Pons (tissue), 1 donor: ENCODE measurements around the gene TPI1.

Source experiments
- DNase-seq: peaks from one replicate; pipeline ENCODE4 v3.0.0-alpha.2; 2016; ENCODE audit warnings: low spot score

Gene TPI1

DNA sequence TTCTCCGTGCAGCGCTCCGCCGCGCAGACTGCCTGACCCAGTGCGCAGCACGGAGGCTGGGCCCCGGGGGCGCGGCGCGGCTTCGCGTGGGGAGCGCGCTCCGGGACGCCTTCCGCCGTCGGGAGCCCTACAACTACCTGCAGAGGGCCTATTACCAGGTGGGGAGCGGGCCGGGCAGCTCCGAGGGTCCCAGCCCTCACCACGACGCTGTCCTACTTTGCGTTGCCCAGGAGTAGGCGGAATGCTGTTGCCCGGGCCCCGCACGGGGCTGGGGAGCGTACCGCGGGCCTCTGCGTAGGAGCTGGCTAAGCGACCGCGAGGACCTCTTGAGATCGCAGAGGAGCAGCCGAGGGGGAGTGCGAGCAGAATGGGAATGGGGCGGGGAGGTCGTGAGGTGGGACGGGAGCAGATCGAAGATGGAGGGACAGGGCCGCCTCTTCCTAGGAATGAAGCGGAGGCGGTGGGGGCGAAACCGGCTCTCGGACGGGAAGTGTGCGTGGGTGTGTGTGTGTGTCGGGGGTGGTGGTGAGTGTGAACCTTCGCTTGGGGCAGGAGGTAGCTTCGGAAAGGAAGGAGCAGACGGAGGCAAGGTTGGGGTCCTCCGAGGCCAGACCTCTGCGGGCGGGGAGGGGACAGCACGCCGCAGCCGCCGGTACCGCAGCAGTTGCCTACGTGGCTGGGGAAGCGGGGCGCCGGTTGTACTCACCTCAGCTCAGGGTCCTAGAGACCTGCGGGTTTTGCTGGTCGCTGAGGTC is 38.4 kb upstream of the TPI1 start:
- no peak for DNase-seq

DNA sequence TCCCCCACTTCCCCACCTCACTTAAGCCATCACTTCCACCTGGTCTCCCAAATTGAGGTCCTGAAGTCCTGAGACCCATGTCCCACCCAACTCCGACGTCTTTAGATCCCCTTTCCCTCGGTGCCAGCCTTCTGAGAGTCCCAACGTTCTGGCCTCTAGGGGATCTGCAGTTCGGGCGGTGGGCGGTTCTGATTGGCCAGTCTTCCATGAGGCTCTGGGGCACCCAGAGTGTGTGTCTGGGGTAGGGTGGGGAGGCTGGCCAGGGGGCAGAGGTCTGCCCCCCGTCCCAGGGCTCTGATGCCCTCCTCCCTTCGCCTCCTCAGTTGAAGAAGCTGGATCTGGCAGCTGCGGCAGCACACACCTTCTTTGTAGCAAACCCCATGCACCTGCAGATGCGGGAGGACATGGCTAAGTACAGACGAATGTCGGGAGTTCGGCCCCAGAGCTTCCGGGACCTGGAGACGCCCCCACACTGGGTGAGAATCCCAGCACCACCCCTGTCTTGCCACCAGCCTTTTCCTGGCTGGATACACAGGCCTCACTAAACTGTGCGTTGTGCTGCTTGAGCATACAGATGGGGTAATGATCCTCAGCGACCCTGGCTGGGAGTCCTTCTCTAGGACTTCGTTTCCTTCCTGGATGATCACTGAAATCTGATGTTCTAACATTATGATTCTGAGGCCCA is 37.7 kb upstream of the TPI1 start:
- DNase-seq, result no peak

DNA sequence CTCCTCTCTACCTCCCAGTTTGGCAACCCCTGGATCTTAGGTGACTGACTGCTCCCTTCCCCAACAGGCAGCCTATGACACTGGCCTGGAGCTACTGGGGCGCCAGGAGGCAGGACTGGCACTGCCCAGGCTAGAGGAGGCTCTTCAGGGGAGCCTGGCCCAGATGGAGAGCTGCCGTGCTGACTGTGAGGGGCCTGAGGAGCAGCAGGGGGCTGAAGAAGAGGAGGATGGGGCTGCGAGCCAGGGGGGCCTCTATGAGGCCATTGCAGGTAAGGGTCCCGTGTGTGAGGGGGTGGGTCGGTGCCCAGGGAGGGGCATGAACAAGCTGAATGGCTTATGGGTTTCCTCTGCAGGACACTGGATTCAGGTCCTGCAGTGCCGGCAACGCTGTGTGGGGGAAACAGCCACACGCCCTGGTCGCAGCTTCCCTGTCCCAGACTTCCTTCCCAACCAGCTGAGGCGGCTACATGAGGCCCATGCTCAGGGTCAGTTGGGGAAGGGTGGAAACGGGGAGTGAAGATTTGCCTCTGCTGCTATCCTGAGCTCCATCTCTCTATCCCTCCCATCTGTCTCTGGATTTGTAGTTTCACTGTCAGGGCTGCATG is 36.9 kb upstream of the TPI1 start:
- DNase-seq, result no peak

DNA sequence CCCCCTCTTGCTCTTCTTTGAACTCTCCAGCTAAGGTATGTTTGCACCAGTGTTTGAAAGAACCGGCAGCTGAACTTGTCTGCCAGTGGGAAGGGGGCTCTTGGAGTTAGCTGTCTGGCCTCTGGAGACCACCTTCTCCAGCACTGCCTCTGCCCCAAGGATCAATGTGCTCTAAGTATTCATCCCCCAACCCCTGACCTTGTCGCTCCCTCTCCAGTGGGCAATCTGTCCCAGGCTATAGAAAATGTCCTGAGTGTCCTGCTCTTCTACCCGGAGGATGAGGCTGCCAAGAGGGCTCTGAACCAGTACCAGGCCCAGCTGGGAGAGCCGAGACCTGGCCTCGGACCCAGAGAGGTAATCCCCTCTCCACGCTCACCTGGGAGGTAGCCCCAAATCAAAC is 36.3 kb upstream of the TPI1 start:
- DNase-seq, result no peak

DNA sequence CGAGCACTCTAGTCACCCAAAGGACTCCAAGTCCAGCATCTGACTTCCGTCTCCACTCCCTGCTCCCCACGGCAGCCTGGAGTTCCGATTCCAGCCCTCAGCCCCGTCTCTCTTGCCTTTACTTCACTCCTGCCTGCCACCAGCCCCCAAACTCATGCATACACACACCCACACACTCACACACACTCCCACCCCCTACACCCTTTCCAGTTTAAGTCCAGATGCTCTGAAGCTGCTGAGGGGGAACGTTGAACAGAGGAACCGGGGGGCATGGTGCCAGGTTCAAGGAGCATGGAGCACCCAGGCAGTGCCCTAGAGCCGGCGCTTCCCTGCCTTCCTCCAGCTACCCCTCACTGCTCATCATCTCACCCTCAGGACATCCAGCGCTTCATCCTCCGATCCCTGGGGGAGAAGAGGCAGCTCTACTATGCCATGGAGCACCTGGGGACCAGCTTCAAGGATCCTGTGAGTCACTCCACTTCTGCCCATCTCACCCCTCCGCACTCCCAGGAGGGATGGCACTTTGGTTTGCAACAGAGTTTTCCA is 35.8 kb upstream of the TPI1 start:
- DNase-seq, result no peak

DNA sequence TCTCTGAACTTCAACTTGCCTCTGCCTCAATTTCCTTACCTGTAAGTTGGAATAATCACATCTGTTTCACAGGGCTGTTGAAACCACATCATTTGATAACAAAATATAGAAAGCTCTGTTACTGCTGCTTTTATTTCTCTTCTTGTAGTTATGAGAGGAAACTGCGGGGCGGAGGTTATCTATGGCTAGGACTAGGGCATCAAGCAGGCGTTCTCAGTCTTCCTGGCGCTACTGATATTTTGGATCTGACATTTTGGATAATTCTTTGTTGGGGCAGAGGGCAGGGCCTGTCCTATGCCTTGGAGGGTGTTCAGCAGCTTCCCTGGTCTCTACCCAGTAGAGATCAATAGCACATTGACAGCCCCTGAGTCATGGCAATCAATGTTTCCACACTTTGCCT is 35.2 kb upstream of the TPI1 start:
- DNase-seq, result no peak

DNA sequence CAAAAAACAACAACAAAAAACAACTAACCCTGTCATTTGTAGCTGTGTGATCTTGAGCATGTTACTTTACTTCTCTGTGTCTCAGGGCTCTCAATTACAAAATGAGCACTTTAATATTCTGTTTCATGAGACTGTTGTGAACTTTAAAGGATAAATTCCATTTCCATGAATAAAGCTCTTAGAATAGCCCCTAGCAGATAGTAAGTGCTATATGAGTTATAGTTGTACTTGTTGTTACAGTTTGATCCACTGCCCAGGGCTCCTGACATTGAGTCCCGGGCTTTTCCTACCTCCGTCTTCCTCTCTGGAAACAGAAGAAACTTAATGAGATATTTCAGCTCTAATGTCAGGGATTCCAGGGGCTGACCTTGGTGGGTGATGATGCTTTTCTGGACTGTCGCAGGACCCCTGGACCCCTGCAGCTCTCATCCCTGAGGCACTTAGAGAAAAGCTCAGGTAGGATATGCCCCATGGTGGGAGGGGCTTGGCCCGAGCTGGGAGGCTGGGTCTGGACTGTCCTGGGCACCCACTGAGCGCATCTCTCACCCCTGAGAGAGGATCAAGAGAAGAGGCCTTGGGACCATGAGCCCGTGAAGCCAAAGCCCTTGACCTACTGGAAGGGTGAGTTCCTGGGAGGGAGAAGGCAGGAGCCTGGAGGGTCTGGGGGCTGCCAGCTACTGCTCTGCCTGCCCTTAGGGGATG is 34.0 kb upstream of the TPI1 start:
- no peak for DNase-seq

DNA sequence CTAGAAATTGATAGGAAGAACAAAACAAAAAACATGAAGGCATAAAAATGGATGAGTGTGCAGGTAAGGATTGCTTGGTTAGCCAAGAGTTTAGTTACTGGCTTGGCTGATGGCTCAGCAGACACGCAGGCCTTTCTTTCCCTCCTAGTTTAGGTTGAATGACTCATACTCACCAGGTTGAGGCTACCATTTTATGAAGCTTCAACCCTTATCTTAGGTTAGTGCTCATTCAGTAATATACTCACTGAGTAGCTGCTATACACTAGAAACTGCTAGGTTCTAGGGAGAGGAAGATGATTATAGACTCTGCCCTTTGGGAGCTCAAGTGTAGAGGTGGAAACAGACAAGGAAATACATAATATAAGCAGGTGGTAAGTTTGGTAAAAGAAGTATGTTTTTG is 33.1 kb upstream of the TPI1 start:
- no peak for DNase-seq

DNA sequence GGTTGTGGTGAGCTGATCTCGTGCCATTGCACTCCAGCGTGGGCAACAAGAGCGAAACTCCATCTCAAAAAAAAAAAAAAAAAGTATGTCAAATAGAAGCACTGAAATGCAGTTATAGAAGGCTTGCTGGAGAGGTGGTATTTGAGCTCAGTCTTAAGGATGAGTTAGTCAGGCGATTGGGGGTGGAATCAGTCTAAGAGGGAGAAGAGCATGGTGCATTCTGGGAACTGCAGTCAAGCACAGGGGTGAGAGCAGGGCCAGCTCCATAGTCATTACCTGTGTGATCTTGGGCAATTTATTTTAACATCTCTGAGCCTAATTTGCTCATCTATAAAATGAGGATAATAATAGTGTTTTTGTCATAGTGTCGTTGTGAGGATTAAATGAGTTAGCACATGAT is 32.5 kb upstream of the TPI1 start:
- DNase-seq, result no peak

DNA sequence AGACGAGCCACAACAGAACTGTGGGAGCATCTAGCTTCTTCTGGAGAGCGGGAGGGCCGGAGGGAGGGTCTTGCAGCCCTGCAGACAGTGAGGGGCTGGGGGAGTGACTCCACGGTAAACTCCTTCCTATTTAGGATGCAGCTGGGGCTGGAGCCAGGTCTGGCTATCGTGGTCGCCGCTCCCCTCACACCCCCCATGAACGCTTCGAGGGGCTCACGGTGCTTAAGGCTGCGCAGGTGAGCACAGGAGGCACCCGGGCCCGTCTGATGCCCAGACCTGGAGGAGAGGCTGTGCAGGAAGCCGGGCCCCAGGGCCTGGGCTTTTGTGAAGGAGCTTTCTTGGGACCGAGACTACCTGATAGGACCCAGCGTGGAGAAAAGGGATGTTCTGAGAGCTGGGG is 30.5 kb upstream of the TPI1 start:
- no peak for DNase-seq

DNA sequence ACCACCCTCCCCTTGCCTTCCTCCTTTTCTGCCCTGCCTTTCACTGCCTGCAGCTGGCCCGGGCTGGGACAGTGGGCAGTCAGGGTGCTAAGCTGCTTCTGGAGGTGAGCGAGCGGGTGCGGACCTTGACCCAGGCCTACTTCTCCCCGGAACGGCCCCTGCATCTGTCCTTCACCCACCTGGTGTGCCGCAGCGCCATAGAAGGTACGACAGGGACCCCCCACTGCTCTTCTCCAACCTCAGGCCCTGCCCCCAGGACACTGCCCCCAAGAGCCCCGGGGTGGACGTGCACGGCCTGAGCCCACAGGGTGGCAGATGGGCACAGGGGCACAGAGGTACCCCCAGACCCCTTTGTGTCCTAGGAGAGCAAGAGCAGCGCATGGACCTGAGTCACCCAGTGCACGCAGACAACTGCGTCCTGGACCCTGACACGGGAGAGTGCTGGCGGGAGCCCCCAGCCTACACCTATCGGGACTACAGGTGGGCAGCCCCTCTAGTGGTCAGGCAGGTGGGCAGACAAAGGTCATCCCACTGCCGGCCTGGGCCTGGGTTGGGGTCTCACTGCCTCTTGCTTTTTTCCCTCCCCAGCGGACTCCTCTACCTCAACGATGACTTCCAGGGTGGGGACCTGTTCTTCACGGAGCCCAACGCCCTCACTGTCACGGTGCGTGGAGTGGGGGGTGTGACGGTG is 29.8 kb upstream of the TPI1 start:
- DNase-seq, result no peak

DNA sequence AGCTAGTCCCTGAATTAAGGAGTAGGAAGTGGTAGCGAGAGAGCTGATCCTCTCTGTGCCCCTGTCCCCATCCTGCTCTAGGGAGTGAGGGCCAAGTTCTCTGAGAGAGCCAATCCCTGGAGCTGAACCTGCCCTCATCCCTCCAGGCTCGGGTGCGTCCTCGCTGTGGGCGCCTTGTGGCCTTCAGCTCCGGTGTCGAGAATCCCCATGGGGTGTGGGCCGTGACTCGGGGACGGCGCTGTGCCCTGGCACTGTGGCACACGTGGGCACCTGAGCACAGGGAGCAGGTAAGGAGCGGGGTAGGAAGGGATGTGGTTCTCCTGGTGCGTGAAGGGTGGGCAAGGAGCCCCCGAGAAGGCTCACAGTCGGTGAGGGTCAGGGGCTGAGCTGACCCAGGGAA is 28.5 kb upstream of the TPI1 start:
- DNase-seq, result no peak

DNA sequence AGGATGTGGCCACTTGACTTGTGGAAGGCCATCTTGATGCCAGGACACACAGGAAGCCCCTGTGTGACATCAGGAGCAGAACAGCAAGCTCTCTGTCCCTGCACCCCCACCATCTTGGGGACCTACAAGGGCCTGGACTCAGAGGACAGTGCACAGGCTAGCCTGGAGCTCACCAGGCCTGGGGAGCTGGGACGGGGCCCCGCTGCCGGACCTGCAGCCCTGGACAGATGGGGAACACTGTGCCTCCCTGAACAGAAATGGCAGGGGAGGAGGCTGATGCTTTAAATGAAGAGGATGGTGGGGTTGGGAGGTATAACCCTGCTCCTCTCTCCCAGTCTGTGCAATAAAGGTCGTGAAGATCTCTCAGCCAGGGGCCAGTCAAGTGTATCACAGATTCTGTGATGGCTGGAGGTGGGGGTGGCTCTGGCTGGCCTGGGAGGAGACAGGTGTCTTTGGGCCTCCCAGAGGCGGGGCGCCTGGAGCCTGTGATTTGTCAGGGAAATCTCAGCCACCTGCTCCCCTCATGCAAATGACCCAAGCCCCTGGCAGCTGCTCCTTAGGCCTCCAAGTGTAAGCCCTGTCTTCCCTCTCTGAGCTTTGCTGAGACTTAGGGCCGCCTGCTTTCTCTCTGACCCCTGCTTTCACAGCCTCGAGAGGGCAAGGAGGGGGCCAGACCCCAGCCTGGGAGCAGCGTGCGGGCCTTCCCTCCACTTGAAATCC is 27.7 kb upstream of the TPI1 start:
- DNase-seq, result no peak

DNA sequence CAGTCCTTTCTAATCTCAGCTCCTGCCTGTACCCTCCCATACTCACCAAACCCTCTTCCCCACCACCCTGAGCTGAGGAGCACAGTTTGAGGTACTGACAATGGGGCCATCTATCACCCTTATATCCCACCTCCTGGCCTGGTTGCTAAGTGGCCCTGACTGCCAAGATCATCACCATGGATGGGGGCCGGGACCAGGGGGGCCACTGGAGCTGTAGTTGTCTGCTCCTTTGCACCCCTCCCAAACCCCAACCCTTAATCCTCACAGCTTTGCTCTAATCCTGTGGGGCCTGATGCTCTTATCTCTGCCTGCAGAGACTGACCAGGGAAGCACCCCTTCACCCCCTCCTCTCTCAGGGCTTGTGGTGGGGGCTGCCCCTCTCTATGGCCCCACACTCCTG is 27.0 kb upstream of the TPI1 start:
- no peak for DNase-seq

DNA sequence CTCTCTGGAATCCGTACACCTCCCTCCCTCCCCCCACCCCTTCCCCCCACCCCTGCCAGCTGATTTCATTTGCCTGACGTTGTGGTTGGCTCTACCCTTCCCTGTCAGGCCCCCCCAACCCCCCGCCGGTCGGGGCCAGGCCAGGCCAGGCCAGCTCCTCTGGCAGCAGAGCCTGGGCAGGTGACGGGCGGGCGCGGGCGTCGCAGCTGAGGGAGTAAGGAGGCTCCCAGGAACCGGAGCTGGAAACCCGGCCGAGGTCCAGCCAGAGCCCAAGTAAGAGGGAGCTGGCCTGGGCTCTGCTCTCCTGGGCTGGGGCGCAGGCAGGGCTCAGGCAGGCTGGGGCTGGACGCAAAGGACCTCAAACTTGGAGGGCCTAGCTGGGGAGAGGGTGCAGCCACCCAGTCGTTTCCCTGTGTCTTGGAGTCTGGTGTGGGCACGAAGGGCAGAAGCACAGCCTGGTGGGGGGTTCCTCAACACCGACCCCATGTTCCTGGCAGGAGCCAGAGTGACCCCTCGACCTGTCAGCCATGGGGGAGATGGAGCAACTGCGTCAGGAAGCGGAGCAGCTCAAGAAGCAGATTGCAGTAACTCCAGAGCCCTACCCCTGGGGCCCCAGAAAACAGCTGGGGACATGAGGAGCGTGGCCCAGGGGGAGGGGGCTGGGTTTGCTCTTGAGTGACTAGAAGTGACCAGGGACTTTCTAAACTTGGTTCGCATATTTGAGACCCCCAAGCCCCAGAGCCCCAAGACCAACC is 26.4 kb upstream of the TPI1 start, which contains the start of gene GNB3:
TSS of gene GNB3 (plus strand) at position 165 of the 755 bp plus-strand sequence. CDS start at position 528, 363 bp downstream.
- no peak for DNase-seq

DNA sequence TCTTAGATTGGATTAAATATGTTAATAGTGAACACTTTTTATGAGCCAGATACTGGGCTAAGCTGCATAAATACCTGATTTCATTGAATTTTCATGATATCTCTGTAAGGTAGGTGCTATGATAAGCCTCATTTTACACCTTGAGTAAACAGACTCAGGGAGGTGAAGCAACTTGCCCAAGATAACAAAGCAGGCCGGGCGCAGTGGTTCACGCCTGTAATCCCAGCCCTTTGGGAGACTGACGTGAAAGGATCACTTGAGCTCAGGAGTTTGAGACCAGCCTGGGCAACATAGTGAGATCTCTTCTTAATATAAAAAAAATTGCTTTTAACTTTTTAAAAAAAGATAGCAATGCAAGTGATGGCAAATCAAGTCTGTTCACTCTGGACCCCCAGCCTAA is 25.3 kb upstream of the TPI1 start:
- DNase-seq, result no peak

DNA sequence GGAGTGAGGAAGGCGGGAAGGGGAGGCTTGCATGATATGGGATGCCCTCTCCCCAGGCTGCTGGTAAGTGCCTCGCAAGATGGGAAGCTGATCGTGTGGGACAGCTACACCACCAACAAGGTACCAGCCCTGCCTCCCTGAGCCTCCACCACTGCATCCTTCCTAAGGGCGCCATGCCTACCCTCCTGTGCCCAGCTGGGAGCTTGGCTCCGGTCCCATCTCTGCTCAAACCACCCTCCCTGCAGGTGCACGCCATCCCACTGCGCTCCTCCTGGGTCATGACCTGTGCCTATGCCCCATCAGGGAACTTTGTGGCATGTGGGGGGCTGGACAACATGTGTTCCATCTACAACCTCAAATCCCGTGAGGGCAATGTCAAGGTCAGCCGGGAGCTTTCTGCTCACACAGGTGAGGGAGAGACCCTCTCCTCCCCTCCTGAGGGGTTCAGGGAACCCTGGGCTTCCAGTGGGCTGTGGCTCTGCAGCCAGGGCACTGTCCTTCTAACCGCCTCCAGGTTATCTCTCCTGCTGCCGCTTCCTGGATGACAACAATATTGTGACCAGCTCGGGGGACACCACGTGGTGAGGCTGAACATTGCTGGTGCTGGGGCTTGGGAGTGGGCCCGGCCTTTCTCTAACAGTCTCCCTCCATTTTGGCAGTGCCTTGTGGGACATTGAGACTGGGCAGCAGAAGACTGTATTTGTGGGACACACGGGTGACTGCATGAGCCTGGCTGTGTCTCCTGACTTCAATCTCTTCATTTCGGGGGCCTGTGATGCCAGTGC is 24.0 kb upstream of the TPI1 start:
- DNase-seq, result no peak

DNA sequence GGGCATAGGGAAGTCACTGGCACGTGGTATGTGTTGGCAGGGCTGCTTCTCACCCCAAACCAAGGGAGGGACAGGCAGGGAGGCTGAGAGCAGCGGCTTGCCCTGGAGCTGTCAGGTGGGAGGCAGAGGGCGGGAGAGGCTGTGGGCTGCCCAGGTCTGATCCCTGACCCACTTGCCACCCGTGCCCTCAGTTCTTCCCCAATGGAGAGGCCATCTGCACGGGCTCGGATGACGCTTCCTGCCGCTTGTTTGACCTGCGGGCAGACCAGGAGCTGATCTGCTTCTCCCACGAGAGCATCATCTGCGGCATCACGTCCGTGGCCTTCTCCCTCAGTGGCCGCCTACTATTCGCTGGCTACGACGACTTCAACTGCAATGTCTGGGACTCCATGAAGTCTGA is 21.9 kb upstream of the TPI1 start:
- DNase-seq, result no peak

DNA sequence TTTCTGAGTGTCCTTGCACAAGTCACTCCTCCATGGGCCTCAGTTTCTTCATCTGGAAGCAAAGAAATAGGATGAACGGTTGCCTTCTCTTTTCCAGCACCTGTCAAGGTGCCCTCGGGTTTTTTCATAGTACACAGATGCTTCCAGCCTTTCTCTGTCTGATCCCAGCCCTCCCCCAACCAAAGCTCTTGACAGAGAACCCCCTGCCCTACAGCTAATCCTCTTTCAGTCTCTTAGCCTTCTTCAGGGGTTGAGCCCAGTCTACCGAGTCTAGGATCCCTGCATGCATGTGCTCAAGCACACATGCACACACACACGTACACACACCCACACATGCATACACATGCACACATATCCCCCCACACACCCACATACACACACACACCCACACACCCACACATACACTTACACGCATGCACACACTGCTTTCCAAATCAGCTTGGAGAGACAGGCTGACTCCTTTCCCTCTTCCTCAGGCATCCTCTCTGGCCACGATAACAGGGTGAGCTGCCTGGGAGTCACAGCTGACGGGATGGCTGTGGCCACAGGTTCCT is 20.9 kb upstream of the TPI1 start:
- DNase-seq, result no peak
